Suprapubic skin (tissue), 4 donors: ENCODE measurements around the gene POR.

Source experiments
- POLR2A ChIP-seq, 2 donors: fragments of 450-650 bp; IDR thresholded peaks; one replicate each; pipeline ENCODE4 v1.6.1; 2017; ENCODE audit warnings: antibody characterized with exemption in 2 of 2, mild to moderate bottlenecking in 2 of 2, moderate library complexity in 2 of 2
- POLR2AphosphoS5 ChIP-seq, 3 donors: sonication (generic); formaldehyde crosslinking; IDR thresholded peaks; one replicate each; pipeline ENCODE4 v1.6.1; 2017; ENCODE audit warnings: antibody characterized with exemption in 3 of 3
- TF ChIP-seq, protein P1 (sequence below), 2 donors: fragments of 200-600 bp in 1 of 2; fragments of 450-650 bp in 1 of 2; sonication (generic) in 1 of 2; IDR thresholded peaks; one replicate each; pipeline ENCODE4 v1.5.1; 2016 to 2019; ENCODE audit warnings: antibody characterized with exemption in 2 of 2, mild to moderate bottlenecking in 1 of 2, moderate library complexity in 1 of 2

DNA sequence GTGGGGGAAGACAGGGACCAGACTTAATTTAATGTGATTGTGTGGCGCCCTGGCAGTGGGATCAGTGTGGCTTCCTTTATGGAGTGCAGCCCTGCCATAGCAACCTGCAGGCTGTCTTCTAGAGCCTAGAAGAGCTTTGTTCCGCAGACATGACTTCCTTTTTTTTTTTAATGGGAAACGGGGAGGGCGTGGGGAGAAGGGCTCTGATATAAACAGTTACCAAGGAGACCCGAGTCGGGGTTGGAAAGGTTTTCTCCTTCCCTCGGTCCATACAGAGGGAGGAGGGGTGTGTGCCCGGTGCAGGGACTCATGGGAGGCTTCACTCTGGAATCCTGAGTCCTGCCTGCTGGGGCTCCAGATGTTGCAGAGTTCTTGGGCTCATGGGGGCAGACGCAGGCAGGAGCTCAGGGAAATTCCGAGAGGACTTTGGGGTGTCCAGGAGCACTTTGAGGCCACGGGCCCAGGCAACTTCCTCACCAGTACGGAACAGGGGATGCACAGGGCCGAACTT lies 52.6 kb downstream of the POR start:
- TF ChIP-seq POLR2AphosphoS5 (IDR thresholded peaks at IDR 0.05) (no peak), POLR2A (IDR thresholded peaks at IDR 0.05) (no peak)
- TF ChIP-seq, protein P1, sequence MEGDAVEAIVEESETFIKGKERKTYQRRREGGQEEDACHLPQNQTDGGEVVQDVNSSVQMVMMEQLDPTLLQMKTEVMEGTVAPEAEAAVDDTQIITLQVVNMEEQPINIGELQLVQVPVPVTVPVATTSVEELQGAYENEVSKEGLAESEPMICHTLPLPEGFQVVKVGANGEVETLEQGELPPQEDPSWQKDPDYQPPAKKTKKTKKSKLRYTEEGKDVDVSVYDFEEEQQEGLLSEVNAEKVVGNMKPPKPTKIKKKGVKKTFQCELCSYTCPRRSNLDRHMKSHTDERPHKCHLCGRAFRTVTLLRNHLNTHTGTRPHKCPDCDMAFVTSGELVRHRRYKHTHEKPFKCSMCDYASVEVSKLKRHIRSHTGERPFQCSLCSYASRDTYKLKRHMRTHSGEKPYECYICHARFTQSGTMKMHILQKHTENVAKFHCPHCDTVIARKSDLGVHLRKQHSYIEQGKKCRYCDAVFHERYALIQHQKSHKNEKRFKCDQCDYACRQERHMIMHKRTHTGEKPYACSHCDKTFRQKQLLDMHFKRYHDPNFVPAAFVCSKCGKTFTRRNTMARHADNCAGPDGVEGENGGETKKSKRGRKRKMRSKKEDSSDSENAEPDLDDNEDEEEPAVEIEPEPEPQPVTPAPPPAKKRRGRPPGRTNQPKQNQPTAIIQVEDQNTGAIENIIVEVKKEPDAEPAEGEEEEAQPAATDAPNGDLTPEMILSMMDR (IDR thresholded peaks at IDR 0.05): no peak
